Myocyte (in vitro differentiated cells): ENCODE results near the gene TTC24. TPM values are rescaled to one million over a fixed set of nuclear protein-coding genes. Genes with fewer than 3 reads are reported as not detected.
A peak's percentile ranks its signal among the peaks of the same experiment; 100 is the strongest.
"Not testable (repeated sequence)": the region's sequence is repeated elsewhere in the genome, so short reads cannot be mapped to it uniquely, and the experiment has no call there.

Experiments
- DNase-seq: peaks from one replicate; pipeline ENCODE4 v3.0.0-alpha.2; 2012; ENCODE audit warnings: low read depth
- polyA plus RNA-seq: library from polyadenylated mRNA; unstranded; fragments of >200 nt; gene quantifications from one replicate; pipeline ENCODE4 v1.2.1, GENCODE V29; 2012; ENCODE audit warnings: missing spikeins
- total RNA-seq: library from RNA; depleted of rRNA; stranded (reverse); fragments of >200 nt; gene quantifications from 2 replicates; pipeline ENCODE4 v1.2.3, GENCODE V29; 2014

The TTC24 gene
- total RNA-seq = 0.19 TPM in 1 of 2 replicates, not detected in the other
- 0.24 TPM for polyA plus RNA-seq

DNA sequence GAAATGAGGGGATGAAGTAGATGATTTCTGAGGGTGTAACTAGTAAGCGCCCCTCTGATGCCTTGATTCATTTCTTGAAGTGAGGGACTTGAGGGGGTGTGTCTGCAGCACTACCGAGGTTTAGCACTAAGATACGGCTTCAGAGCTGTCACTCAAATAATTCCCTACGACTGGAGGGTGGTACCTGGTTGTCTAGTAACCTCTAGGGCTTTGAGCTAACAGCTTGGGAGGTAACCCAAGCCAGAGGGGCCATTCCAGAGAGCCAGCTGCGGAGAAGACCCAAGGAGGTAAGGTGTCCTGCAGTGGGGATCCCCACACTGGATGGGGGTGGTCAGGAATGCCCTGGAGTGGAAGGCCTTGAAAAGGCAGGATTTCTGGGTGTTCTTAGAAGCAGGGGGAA, at the start of gene TTC24:
Gene TTC24, plus strand, starts transcription at position 252 of the 400 bp plus-strand sequence. CDS start 1,642 bp downstream, outside the sequence.
- no peak for DNase-seq

GRCh38 chr1:156530006-156530405, 49.5 kb upstream of the TTC24 start:
- DNase-seq = no peak

DNA sequence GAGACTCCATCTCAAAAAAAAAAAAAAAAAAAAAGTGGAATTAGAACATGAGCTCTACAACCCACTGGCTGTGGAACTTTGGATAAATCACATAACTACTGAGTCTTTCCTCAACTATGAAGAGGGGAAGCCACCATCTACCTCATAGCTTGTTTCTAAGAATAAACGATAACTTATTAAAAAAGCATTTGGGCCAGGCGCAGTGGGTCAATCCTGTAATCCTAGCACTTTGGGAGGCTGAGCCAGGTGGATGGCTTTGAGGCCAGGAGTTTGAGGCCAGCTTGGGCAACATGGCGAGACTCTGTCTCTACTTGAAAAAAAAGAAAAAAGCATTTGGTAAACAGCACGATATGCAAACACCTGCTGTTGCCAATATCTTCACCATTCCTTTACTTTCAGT, 47.1 kb upstream of the TTC24 start:
- DNase-seq = peak; percentile 30

- no peak for DNase-seq
Measured at GRCh38 chr1:156533568-156534220, 45.8 kb upstream of the TTC24 start.

GRCh38 chr1:156534424-156535060, 45.0 kb upstream of the TTC24 start:
- DNase-seq = no peak

DNA sequence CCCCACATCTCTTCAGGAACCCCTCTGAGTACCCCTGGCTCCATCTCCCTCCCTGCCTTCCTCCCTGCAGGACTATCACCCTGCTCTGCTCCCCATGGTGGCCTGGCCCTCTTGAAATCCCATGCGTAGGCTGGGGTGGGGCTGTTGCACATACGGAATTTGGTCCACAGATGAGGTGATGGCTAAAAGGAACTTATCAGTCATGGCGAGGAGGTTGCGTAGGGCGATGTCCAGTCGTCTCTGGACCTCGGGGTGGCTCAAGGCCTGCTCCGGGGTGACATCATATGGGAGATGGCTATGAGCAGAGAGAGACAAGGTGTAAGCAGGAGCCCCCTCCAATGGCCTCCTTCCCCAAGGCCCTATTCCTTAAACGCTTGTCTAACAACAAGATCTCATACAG, 42.5 kb upstream of the TTC24 start:
- no peak for DNase-seq

- no peak for DNase-seq
Measured at GRCh38 chr1:156538711-156539440, 40.6 kb upstream of the TTC24 start.

- no peak for DNase-seq
Measured at GRCh38 chr1:156539818-156540355, 39.6 kb upstream of the TTC24 start.

DNA sequence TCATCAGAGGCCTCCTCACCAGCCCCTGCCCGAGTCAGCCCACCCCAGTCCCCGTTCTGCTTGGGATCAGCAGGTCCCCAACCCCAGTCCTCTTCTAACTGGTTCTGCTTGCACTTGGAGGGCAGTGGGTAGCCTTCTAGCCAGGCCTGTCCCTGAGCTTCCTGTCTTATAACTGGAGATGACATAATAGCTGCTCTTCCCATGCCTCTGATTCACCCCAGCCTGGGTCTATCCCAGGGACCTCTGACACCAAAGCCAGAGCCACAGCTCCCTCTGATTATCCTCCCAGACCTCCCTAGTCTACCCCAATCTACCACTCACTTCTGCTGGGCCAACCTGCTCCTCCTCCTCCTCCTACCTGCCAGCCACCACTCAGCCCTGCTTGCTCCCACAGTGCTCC, 38.6 kb upstream of the TTC24 start:
- peak; percentile 70 for DNase-seq

- peak; percentile 18 for DNase-seq
Measured at GRCh38 chr1:156543066-156543465, 36.5 kb upstream of the TTC24 start.

DNA sequence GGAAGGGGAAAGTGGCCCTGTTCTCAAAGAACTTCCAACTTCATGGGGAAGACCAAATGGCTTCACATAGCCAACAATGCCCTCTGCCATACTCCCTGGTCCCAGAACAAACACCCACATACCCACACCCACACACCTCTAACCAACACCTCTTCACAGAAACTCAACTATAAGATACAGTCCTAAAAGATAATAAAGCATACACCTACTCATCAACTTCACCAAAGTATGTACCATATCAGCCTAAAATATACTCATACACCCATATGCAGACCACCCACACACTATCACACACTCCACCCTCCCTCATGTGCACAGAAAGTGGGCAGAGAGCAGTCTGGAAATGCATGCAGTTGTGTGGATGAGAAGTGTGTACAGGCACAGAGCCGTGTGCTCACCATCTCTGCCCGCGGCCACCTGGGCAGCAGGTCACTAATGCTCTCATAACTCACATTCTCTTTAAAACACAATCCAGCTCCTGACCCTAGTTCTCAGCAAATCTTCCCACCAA, 34.9 kb upstream of the TTC24 start:
- no peak for DNase-seq

- DNase-seq = peak; percentile 66
Measured at GRCh38 chr1:156546267-156546666, 33.3 kb upstream of the TTC24 start.

DNA sequence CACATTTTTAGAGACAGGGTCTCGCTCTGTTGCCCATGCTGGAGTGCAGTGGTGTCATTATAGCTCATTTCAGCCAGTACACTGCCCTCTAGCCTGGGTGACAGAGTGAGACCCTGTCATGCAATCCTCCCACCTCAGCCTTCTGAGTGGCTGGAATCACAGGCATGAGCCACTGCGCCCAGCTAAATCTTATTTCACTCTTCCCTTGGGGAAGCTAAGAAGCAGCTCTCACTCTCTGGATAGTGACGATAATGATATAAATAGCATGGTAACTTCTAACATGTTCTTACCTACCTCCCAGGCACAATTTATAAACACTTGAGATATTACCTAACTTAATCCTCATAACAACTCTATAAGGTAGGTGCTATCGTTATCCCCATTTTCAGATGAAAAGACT, 32.1 kb upstream of the TTC24 start:
- no peak for DNase-seq

GRCh38 chr1:156547982-156548381, 31.5 kb upstream of the TTC24 start:
- no peak for DNase-seq

DNA sequence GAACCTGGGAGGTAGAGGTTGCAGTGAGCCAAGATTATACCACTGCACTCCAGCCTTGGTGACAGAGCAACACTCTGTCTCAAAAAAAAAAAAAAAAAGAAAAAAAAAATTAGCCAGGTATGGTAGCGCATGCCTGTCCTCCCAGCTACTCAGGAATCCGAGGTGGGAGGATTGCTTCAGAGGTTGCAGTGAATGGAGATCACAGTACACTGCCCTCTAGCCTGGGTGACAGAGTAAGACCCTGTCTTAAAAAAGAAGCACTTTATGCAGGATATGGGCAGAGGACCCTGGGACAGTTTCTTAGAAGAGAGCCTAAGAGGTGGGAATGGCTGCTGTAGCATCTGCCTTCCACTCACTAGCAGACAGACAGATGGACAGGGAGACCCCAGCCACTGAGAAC, 30.1 kb upstream of the TTC24 start:
- no peak for DNase-seq

- no peak for DNase-seq
Measured at GRCh38 chr1:156549831-156550230, 29.7 kb upstream of the TTC24 start.

DNA sequence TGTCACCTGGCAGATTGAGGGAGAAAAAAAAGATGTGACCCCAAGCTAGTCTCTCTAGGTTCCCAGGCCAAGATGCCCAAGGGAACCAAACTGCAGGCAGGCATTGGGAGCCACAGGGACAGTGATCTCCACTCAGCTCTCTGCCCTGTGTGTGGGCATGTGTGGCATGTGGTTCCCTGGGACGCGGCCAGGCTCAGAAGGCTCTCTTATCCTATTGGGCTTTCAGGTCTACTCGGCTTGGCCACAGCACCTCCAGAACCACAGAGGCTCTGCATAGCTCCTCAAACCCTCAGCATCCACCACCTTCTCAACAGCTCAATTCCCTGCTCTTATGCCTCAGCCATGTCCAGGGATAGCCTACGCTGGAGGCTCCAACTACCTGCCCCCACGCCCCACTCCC, 29.2 kb upstream of the TTC24 start:
- DNase-seq = peak; percentile 26

- no peak for DNase-seq
Measured at GRCh38 chr1:156551066-156551643, 28.4 kb upstream of the TTC24 start.

GRCh38 chr1:156551869-156552268, 27.7 kb upstream of the TTC24 start:
- no peak for DNase-seq

DNA sequence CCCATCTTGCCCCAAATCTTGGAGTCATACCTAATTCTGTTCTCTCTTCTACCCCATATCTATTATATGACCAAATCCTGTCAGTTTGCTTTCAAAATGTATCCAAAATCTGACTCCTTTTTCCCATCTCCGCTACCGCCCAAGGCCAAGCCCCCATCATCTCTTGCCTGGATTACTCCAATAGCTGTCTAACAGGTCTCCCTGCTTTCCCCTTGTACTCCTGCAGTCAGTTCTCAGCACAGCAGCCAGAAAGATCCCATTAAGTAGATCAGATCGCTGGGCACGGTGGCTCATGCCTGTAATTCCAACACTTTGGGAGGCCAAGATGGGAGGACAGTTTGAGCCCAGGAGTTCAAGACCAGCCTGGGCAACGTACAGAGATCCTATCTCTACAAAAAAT, 27.0 kb upstream of the TTC24 start:
- no peak for DNase-seq

- DNase-seq = not testable (repeated sequence)
Measured at GRCh38 chr1:156552937-156553336, 26.6 kb upstream of the TTC24 start.
